Sigmoid colon (tissue), 7 donors: ENCODE data around the gene DGKQ. TPM values are rescaled to one million over a fixed set of nuclear protein-coding genes. Genes with fewer than 3 reads are reported as not detected.

Source experiments
- DNase-seq: peaks from one replicate; pipeline ENCODE4 v3.0.0-alpha.2; 2019
- H3K27ac ChIP-seq, 4 donors: fragments of 200-600 bp; sonication (generic); one replicate each; pipeline ENCODE4 v1.5.1; 2016 to 2019; ENCODE audit warnings: mild to moderate bottlenecking in 1 of 4
- H3K27me3 ChIP-seq, 3 donors: fragments of 200-600 bp; sonication (generic); one replicate each; pipeline ENCODE4 v1.5.1; 2019; ENCODE audit warnings: mild to moderate bottlenecking in 1 of 3
- H3K36me3 ChIP-seq, 4 donors: fragments of 200-600 bp; sonication (generic); one replicate each; pipeline ENCODE4 v1.5.1; 2016 to 2019
- H3K4me1 ChIP-seq, 4 donors: fragments of 200-600 bp; sonication (generic); one replicate each; pipeline ENCODE4 v1.5.1; 2017 to 2019
- H3K4me3 ChIP-seq, 4 donors: fragments of 200-600 bp; sonication (generic); one replicate each; pipeline ENCODE4 v1.5.1; 2017 to 2019; ENCODE audit warnings: mild to moderate bottlenecking in 2 of 4, moderate library complexity in 1 of 4
- H3K9me3 ChIP-seq, 4 donors: fragments of 200-600 bp in 3 of 4; sonication (generic) in 3 of 4; one replicate each; pipeline versions ENCODE4 v1.5.1 to v1.6.1; 2013 to 2019
- CTCF ChIP-seq, 4 experiments: fragments of 450-650 bp in 3 of 4; fragments of 200-600 bp in 1 of 4; IDR thresholded peaks; one replicate each; pipeline ENCODE4 v1.5.1; 2016 to 2019; ENCODE audit warnings: antibody characterized with exemption in 4 of 4, mild to moderate bottlenecking in 3 of 4, moderate library complexity in 2 of 4
- EP300 ChIP-seq, 4 donors: sonication (generic); formaldehyde crosslinking; IDR thresholded peaks; one replicate each; pipeline ENCODE4 v1.6.1; 2017; ENCODE audit warnings: antibody characterized with exemption in 4 of 4
- POLR2A ChIP-seq, 2 donors: fragments of 450-650 bp; IDR thresholded peaks; one replicate each; pipeline ENCODE4 v1.6.1; 2016; ENCODE audit warnings: antibody characterized with exemption in 2 of 2, mild to moderate bottlenecking in 2 of 2, moderate library complexity in 2 of 2
- POLR2AphosphoS5 ChIP-seq, 4 donors: sonication (generic); formaldehyde crosslinking; IDR thresholded peaks; one replicate each; pipeline ENCODE4 v1.6.1; 2017; ENCODE audit warnings: antibody characterized with exemption in 4 of 4
- WGBS, 2 donors: extraction: QIAGEN DNeasy Blood & Tissue Kit; methylation state at CpG; one replicate each; pipeline ENCODE4 v1.1.7; 2013; 5-methylcytosine and 5-hydroxymethylcytosine counted together
- intact Hi-C: fragments of 100-400 bp; cut with DNase I; formaldehyde crosslinking; loops from one replicate; pipeline ENCODE4 v1.15.1; 2023
- polyA plus RNA-seq, 3 donors: library from polyadenylated mRNA; stranded (reverse); fragments of 200-250 nt; gene quantifications; one replicate each; pipeline ENCODE4 v1.2.3, GENCODE V29; 2013
- total RNA-seq, 4 donors: library from RNA; depleted of rRNA; stranded (reverse); fragments of >200 nt; gene quantifications; one replicate each; pipeline ENCODE4 v1.1.0, GENCODE V29; 2016
- donor health status: healthy with polysubstance abuse.
- donor health status: Bipolar disorder and iron deficiency.
- donor health status: healthy.

Gene DGKQ
- total and polyA plus RNA-seq, 7 donors = 3.5 to 26.2 (median 8.9) TPM

GRCh38 chr4:991451-992296 lies 18.3 kb upstream of the DGKQ start:
- Histone ChIP-seq H3K4me1 (peaks cover 0 to 13% (median 10%) of the 10 kb centered on the region in 4 donors), H3K9me3 (no peaks in the 10 kb centered on the region), H3K27me3 (peaks cover 4 to 8% (median 6%) of the 10 kb centered on the region in 3 donors), H3K4me3 (no peak overlapping the region), H3K36me3 (peaks cover 0 to 13% (median 0%) of the 10 kb centered on the region in 4 donors), H3K27ac (no peak overlapping the region)
- no peak for TF ChIP-seq CTCF (IDR thresholded peaks at IDR 0.05)
- no peak for TF ChIP-seq EP300 (IDR thresholded peaks at IDR 0.05)
- no peak for TF ChIP-seq POLR2A (IDR thresholded peaks at IDR 0.05)
- TF ChIP-seq POLR2AphosphoS5 (IDR thresholded peaks at IDR 0.05) = no peak
- intact Hi-C loops = no loop called here
- 92 to 94% methylated on average over 50 of the region's 50 CpGs for WGBS, 2 donors
- no peak for DNase-seq

- Histone ChIP-seq H3K4me1 (peaks cover 0 to 20% (median 17%) of the 10 kb centered on the region in 4 donors), H3K36me3 (peaks cover 0 to 13% (median 0%) of the 10 kb centered on the region in 4 donors), H3K27me3 (peaks cover 0 to under 1% (median 0%) of the 10 kb centered on the region in 3 donors), H3K4me3 (no peak overlapping the region), H3K27ac (no peak overlapping the region), H3K9me3 (no peaks in the 10 kb centered on the region)
- DNase-seq = no peak
- intact Hi-C loops = no loop called here
- TF ChIP-seq POLR2AphosphoS5 (IDR thresholded peaks at IDR 0.05) (no peak), EP300 (IDR thresholded peaks at IDR 0.05) (no peak), CTCF (IDR thresholded peaks at IDR 0.05) (no peak), POLR2A (IDR thresholded peaks at IDR 0.05) (no peak)
- WGBS, 2 donors = 85 to 92% methylated on average over 26 of the region's 26 CpGs
Measured at GRCh38 chr4:990746-991367, 17.5 kb upstream of the DGKQ start.

GRCh38 chr4:989722-990471 lies 16.5 kb upstream of the DGKQ start:
- peaks cover 0 to 13% (median 0%) of the 10 kb centered on the region in 4 donors for H3K36me3 ChIP-seq
- WGBS, 2 donors = 96% methylated on average over 58 of the region's 58 CpGs
- H3K4me3 ChIP-seq = no peak overlapping the region
- no peak for DNase-seq
- no peaks in the 10 kb centered on the region for H3K9me3 ChIP-seq
- no peak overlapping the region for H3K27ac ChIP-seq
- no peak for TF ChIP-seq POLR2AphosphoS5 (IDR thresholded peaks at IDR 0.05)
- no peak for TF ChIP-seq CTCF (IDR thresholded peaks at IDR 0.05)
- no peak for TF ChIP-seq POLR2A (IDR thresholded peaks at IDR 0.05)
- no peak for TF ChIP-seq EP300 (IDR thresholded peaks at IDR 0.05)
- intact Hi-C loops = loop anchor here (5.0 kb wide), 1 partner anchor 248 kb away; no protein-coding TSS in a partner anchor
- H3K4me1 ChIP-seq = peaks cover 0 to 28% (median 24%) of the 10 kb centered on the region in 4 donors
- H3K27me3 ChIP-seq = no peaks in the 10 kb centered on the region

GRCh38 chr4:988726-989721 lies 15.7 kb upstream of the DGKQ start:
- Histone ChIP-seq H3K27me3 (no peaks in the 10 kb centered on the region), H3K27ac (no peak overlapping the region), H3K36me3 (peaks cover 0 to 13% (median 0%) of the 10 kb centered on the region in 4 donors), H3K4me3 (no peak overlapping the region), H3K4me1 (peaks cover 0 to 28% (median 25%) of the 10 kb centered on the region in 4 donors), H3K9me3 (no peaks in the 10 kb centered on the region)
- TF ChIP-seq CTCF (IDR thresholded peaks at IDR 0.05) = no peak
- no peak for TF ChIP-seq POLR2A (IDR thresholded peaks at IDR 0.05)
- no peak for TF ChIP-seq EP300 (IDR thresholded peaks at IDR 0.05)
- TF ChIP-seq POLR2AphosphoS5 (IDR thresholded peaks at IDR 0.05) = no peak
- DNase-seq = no peak
- 93 to 95% methylated on average over 69 of the region's 69 CpGs for WGBS, 2 donors
- intact Hi-C loops = loop anchor here (5.0 kb wide), 1 partner anchor 247 kb away; no protein-coding TSS in a partner anchor
